Stimulated activated memory B cell treated with anti-CD40 and anti-IgM and Interleukin-4, amounts not matched to agents 10 μg/mL and 1 μg/mL and 100 μg/mL, for 72 hours (primary cell): Measurements from ENCODE around the gene SEC16A.
A peak's percentile ranks its signal among the peaks of the same experiment; 100 is the strongest.
"Not testable (repeated sequence)": the region's sequence is repeated elsewhere in the genome, so short reads cannot be mapped to it uniquely, and the experiment has no call there.

ENCODE experiments used
- ATAC-seq: fragments of 150-1000 bp; cut with Tn5 transposase; 2 replicates; pipeline ENCODE4 v1.10.0; 2021
- H3K27ac Mint-ChIP-seq: one replicate; pipeline ENCODE4 v1.8.0; 2022; ENCODE audit warnings: mild to moderate bottlenecking, mixed read lengths
- H3K27me3 Mint-ChIP-seq: one replicate; pipeline ENCODE4 v1.8.0; 2022; ENCODE audit warnings: mixed read lengths
- H3K36me3 Mint-ChIP-seq: one replicate; pipeline ENCODE4 v1.8.0; 2022; ENCODE audit warnings: mixed read lengths
- H3K4me1 Mint-ChIP-seq: one replicate; pipeline ENCODE4 v1.8.0; 2022; ENCODE audit warnings: mixed read lengths
- H3K4me3 Mint-ChIP-seq: one replicate; pipeline ENCODE4 v1.8.0; 2022; ENCODE audit warnings: mild to moderate bottlenecking, moderate library complexity, mixed read lengths
- H3K9me3 Mint-ChIP-seq: one replicate; pipeline ENCODE4 v1.8.0; 2022; ENCODE audit warnings: mixed read lengths

The SEC16A gene

GRCh38 chr9:136407061-136407460 is 75.8 kb downstream of the SEC16A start:
- H3K9me3 Mint-ChIP-seq, H3K4me3 Mint-ChIP-seq, ATAC-seq, H3K27me3 Mint-ChIP-seq, H3K27ac Mint-ChIP-seq: not testable (repeated sequence)
- H3K4me1 Mint-ChIP-seq, result peaks cover 67% of the 10 kb centered on the region
- peaks cover 27% of the 10 kb centered on the region for H3K36me3 Mint-ChIP-seq

DNA sequence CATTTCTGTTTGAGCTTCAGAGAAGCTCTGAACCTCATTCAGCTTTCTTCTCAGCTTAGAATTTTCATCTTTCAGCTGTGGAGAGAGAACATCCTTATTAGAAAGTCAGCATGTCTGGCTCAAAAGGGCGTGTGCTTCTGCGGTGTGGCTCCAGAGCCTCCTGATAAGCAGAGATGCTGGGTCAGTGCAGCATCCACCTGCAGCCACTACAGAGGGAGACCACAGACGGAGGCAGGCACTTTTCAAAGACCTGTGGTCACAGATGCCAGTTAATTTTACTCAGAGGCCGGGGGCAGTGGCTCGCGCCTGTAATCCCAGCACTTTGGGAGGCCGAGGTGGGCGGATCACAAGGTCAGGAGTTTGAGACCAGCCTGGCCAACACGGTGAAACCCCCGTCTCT is 76.9 kb downstream of the SEC16A start:
- not testable (repeated sequence) for H3K27me3 Mint-ChIP-seq, H3K27ac Mint-ChIP-seq, ATAC-seq, H3K9me3 Mint-ChIP-seq, H3K4me3 Mint-ChIP-seq
- Mint-ChIP-seq H3K4me1 (peaks cover 63% of the 10 kb centered on the region), H3K36me3 (peaks cover 36% of the 10 kb centered on the region)

DNA sequence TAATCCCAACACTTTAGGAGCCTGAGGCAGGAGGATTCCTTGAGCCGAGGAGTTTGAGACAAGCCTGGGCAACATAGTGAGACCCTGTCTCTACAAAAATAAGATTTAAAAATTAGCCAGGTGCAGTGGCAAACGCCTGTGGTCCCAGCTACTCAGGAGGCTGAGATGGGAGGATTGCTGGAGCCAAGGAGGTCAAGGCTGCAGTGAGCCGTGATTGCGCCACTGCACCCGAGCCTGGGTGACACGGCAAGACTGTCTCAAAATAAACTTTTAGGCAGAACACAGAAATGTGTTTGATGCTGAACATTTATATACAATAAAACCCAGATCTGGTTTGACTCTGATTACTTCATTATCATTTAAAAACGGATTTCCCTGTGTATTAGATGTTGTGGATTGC is 77.4 kb downstream of the SEC16A start:
- ATAC-seq, result no peak
- Mint-ChIP-seq H3K4me1 (peaks cover 66% of the 10 kb centered on the region), H3K4me3 (no peak overlapping the region), H3K9me3 (no peaks in the 10 kb centered on the region), H3K27ac (peak overlapping the region; percentile 86), H3K27me3 (no peaks in the 10 kb centered on the region), H3K36me3 (peaks cover 36% of the 10 kb centered on the region)

DNA sequence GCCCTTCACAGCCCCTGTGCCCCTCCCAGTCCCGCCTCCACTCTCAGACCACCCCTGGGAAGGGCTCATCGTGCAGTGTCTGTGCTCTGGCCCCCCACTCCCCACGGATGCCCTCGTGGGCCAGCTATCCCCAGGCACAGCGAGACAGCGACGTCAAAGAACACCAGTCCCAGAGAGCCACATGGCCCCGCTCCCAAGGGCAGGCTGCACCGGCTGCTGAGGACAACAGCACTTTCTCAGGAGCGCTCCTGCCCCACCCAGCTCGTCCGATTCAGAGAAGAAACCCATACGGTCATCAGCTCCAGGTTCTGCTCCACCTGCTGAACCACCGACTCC is 78.1 kb downstream of the SEC16A start:
- peak overlapping the region; percentile 17 for H3K4me3 Mint-ChIP-seq
- peaks cover 66% of the 10 kb centered on the region for H3K4me1 Mint-ChIP-seq
- H3K27me3 Mint-ChIP-seq, result no peaks in the 10 kb centered on the region
- no peak for ATAC-seq
- peaks cover 36% of the 10 kb centered on the region for H3K36me3 Mint-ChIP-seq
- H3K27ac Mint-ChIP-seq, result peak overlapping the region; percentile 86
- H3K9me3 Mint-ChIP-seq, result no peaks in the 10 kb centered on the region

DNA sequence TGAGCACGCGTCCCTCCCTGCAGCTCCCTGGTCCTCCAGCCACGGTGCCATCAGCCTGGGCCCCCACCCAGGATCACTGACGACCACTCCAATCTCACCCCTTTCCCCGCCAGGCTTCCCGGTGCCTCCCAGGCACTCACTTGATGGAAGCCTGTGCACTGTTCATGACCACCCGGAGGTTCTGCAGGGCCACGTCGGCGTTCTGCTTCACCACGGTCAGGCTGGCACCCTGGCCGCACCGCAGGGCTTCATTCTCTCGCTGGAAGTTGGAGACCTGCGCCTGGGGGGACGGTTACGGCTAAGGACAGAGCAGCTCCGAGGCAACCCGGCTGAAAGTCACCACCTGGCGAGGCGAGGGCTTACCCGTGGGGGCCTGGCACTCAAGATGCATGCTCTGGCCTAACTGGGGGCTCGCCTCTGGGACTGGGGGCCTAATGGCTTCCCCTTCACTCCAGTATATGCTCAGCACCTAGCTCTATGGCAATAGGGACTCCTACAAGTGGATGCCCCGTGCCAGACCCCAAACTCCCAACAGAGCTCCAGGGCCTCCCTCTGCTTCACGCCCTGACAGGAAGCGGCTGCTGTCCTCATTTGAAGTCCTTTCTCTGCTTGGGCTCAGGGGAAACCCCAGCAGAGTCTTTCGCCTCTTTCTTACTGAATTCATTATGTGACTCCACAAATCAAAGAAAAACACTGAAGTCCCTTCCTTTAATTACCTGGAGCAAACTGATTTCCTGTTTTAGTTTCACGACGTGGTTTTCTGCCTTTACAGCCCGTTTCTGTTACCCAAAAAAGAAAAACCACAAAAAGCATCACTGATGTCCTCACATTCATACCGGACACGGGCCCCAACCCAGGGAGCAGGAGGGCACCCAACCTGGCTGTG is 78.7 kb downstream of the SEC16A start:
- peak overlapping the region; percentile 17 for H3K4me3 Mint-ChIP-seq
- ATAC-seq, result peak; percentile 40
- no peaks in the 10 kb centered on the region for H3K27me3 Mint-ChIP-seq
- peak overlapping the region; percentile 86 for H3K27ac Mint-ChIP-seq
- peaks cover 63% of the 10 kb centered on the region for H3K4me1 Mint-ChIP-seq
- H3K36me3 Mint-ChIP-seq, result peaks cover 36% of the 10 kb centered on the region
- H3K9me3 Mint-ChIP-seq, result no peaks in the 10 kb centered on the region

GRCh38 chr9:136403538-136403914 is 79.3 kb downstream of the SEC16A start:
- H3K36me3 Mint-ChIP-seq, result peaks cover 31% of the 10 kb centered on the region
- peak overlapping the region; percentile 86 for H3K27ac Mint-ChIP-seq
- no peaks in the 10 kb centered on the region for H3K27me3 Mint-ChIP-seq
- H3K9me3 Mint-ChIP-seq, result no peaks in the 10 kb centered on the region
- H3K4me3 Mint-ChIP-seq, result peak overlapping the region; percentile 17
- peak; percentile 88 for ATAC-seq
- peaks cover 63% of the 10 kb centered on the region for H3K4me1 Mint-ChIP-seq

GRCh38 chr9:136402067-136402466 is 80.8 kb downstream of the SEC16A start:
- Mint-ChIP-seq H3K27ac (peak overlapping the region; percentile 86), H3K36me3 (peaks cover 24% of the 10 kb centered on the region), H3K9me3 (no peaks in the 10 kb centered on the region), H3K4me3 (no peak overlapping the region), H3K4me1 (peaks cover 59% of the 10 kb centered on the region), H3K27me3 (no peaks in the 10 kb centered on the region)
- no peak for ATAC-seq

DNA sequence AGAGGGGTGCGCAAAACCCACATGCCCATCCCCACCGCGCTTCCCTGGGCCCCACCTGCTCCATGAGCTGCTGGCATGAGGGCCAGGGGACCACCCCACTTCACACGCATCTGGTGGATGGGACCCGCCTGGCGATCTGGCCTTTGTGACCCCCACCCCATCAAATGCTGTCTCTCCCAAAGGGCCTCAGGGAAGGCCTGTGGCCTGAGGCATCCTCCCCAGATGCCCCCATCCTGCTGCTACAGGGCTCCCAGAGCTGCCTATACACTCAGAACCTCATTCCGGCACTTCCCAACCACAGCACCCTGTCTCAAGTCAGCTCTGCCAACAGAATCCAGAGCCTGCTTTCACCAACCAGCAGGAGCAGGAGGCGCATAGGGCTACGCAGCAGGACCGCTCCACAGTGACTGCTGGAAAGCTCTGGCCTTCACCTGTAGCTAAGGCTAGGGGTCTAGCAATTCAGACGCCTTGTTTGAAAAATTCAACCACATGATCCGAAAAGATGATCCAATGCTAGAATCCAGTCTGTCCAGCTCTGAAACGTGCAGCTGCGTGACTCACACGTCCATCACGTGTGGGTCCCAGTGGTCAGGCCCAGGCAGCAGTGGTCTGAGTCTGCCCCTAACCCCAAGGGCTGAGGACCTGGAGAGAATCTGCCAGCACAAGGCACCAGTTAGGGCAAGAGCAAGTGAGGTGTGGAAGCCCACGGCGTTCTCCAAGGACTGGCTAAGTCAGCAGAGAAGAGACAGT is 81.5 kb downstream of the SEC16A start:
- H3K4me3 Mint-ChIP-seq, result peak overlapping the region; percentile 36
- H3K9me3 Mint-ChIP-seq, result no peaks in the 10 kb centered on the region
- ATAC-seq, result no peak
- peaks cover 62% of the 10 kb centered on the region for H3K4me1 Mint-ChIP-seq
- peak overlapping the region; percentile 86 for H3K27ac Mint-ChIP-seq
- H3K36me3 Mint-ChIP-seq, result peaks cover 27% of the 10 kb centered on the region
- no peaks in the 10 kb centered on the region for H3K27me3 Mint-ChIP-seq

- H3K36me3 Mint-ChIP-seq, result peaks cover 27% of the 10 kb centered on the region
- H3K4me3 Mint-ChIP-seq, result peak within 1 kb of the TSS; percentile 84
- H3K27me3 Mint-ChIP-seq, result no peaks in the 10 kb centered on the region
- no peaks in the 10 kb centered on the region for H3K9me3 Mint-ChIP-seq
- peaks cover 60% of the 10 kb centered on the region for H3K4me1 Mint-ChIP-seq
- H3K27ac Mint-ChIP-seq, result peak within 1 kb of the TSS; percentile 80
- peak; percentile 86 for ATAC-seq
These were observed 82.6 kb downstream of the SEC16A start, which contains the start of gene SNAPC4 for GRCh38 chr9:136400038-136400834. SNAPC4 (minus strand) TSS chr9:136400170; CDS start chr9:136398428, 1,742 bp downstream.

- peaks cover 52% of the 10 kb centered on the region for H3K4me1 Mint-ChIP-seq
- peak; percentile 57 for ATAC-seq
- H3K27me3 Mint-ChIP-seq, result no peaks in the 10 kb centered on the region
- peak overlapping the region; percentile 80 for H3K27ac Mint-ChIP-seq
- H3K4me3 Mint-ChIP-seq, result peak overlapping the region; percentile 84
- H3K9me3 Mint-ChIP-seq, result no peaks in the 10 kb centered on the region
- peaks cover 35% of the 10 kb centered on the region for H3K36me3 Mint-ChIP-seq
These were observed 83.4 kb downstream of the SEC16A start for GRCh38 chr9:136399176-136400037.

DNA sequence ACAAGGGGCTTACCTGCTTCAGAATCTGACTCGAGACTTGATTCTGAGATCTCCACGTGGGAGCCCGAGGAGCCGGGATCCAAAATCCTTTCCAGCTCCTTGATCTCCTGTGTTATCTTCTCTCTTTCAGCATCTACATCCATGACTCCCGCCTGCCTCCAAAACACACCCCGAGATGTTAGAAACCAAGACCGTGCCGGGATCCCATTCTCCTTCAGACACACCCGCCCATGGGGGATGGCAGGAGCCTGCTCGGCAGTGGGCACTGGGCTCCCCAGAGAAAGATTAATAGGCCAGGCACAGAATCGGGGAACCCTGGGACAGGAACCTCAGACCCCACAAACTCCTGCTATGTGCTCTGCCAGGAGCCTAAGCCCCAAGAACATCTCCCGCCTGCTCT is 84.6 kb downstream of the SEC16A start:
- Mint-ChIP-seq H3K27ac (no peak overlapping the region), H3K36me3 (peaks cover 37% of the 10 kb centered on the region), H3K4me1 (peaks cover 41% of the 10 kb centered on the region), H3K9me3 (no peaks in the 10 kb centered on the region), H3K27me3 (no peaks in the 10 kb centered on the region), H3K4me3 (peak overlapping the region; percentile 84)
- ATAC-seq, result no peak

DNA sequence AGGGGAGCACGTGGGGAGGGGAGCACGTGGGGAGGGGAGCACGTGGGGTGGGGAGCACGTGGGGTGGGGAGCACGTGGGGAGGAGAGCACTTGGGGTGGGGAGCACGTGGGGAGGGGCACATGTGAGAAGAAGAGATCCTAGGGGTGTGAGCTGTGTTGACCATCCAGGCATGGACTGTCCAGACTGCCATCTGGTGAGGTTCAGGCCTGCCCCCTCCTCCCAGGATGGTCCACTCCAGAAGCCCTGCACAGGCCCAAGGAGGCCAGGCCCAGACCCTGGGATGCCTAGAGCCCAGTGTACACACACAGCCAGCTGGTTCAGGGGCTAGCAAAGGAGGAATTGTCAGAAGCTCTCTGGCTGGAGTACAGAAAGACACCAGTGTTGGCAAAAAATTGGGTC is 85.2 kb downstream of the SEC16A start:
- H3K27me3 Mint-ChIP-seq, result no peaks in the 10 kb centered on the region
- ATAC-seq, result no peak
- H3K36me3 Mint-ChIP-seq, result peaks cover 38% of the 10 kb centered on the region
- H3K4me1 Mint-ChIP-seq, result peaks cover 38% of the 10 kb centered on the region
- H3K4me3 Mint-ChIP-seq, result no peak overlapping the region
- H3K27ac Mint-ChIP-seq, result no peak overlapping the region
- no peaks in the 10 kb centered on the region for H3K9me3 Mint-ChIP-seq

DNA sequence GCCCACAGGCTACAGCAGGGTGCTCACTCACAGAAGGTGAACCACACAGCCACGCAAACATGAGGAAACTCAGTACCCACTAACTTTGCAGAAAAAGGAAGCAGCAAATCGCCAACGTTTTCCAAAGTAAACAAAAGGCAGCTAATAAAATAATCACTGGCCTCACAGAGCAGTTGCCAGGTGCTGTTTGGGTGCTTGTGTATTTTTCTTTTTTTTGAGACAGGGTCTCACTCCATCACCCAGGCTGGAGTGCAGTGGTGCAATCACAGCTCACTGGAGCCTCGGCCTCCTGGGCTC is 86.7 kb downstream of the SEC16A start:
- ATAC-seq, result no peak
- H3K27ac Mint-ChIP-seq, result no peak overlapping the region
- no peak overlapping the region for H3K4me3 Mint-ChIP-seq
- H3K9me3 Mint-ChIP-seq, result no peaks in the 10 kb centered on the region
- no peaks in the 10 kb centered on the region for H3K27me3 Mint-ChIP-seq
- H3K36me3 Mint-ChIP-seq, result peaks cover 38% of the 10 kb centered on the region
- H3K4me1 Mint-ChIP-seq, result peaks cover 30% of the 10 kb centered on the region

- peaks cover 25% of the 10 kb centered on the region for H3K4me1 Mint-ChIP-seq
- no peaks in the 10 kb centered on the region for H3K27me3 Mint-ChIP-seq
- no peaks in the 10 kb centered on the region for H3K9me3 Mint-ChIP-seq
- H3K36me3 Mint-ChIP-seq, result peaks cover 44% of the 10 kb centered on the region
- ATAC-seq, result no peak
- H3K4me3 Mint-ChIP-seq, result no peak overlapping the region
- no peak overlapping the region for H3K27ac Mint-ChIP-seq
These were observed 87.3 kb downstream of the SEC16A start for GRCh38 chr9:136395345-136396218.
